GM21367 (cell line): ENCODE measurements around the gene CD55.
A peak's percentile ranks its signal among the peaks of the same experiment; 100 is the strongest.

Experiments
- ATAC-seq: cut with Tn5 transposase; IDR thresholded peaks from one replicate; pipeline ENCODE4 v1.9.1; 2021; ENCODE audit not compliant: unreplicated experiment

The CD55 gene

GRCh38 chr1:207328908-207329440 lies 7.5 kb downstream of the CD55 start:
- ATAC-seq, result no peak

- no peak for ATAC-seq
Measured at GRCh38 chr1:207329469-207329868, 8.0 kb downstream of the CD55 start.

- no peak for ATAC-seq
Measured at GRCh38 chr1:207330011-207330710, 8.7 kb downstream of the CD55 start.

- ATAC-seq, result no peak
Measured at GRCh38 chr1:207331354-207332313, 10.2 kb downstream of the CD55 start.

- no peak for ATAC-seq
Measured at GRCh38 chr1:207333009-207333600, 11.6 kb downstream of the CD55 start.

- ATAC-seq, result no peak
Measured at GRCh38 chr1:207333620-207334019, 12.1 kb downstream of the CD55 start.

GRCh38 chr1:207334337-207334736 lies 12.9 kb downstream of the CD55 start:
- no peak for ATAC-seq

GRCh38 chr1:207335138-207335537 lies 13.7 kb downstream of the CD55 start:
- no peak for ATAC-seq

GRCh38 chr1:207335695-207336363 lies 14.4 kb downstream of the CD55 start:
- peak; percentile 62 for ATAC-seq

GRCh38 chr1:207336559-207337467 lies 15.3 kb downstream of the CD55 start:
- peak; percentile 51 for ATAC-seq

- no peak for ATAC-seq
Measured at GRCh38 chr1:207342332-207342731, 20.9 kb downstream of the CD55 start.

GRCh38 chr1:207343675-207344074 lies 22.2 kb downstream of the CD55 start:
- ATAC-seq, result no peak

GRCh38 chr1:207344221-207344620 lies 22.7 kb downstream of the CD55 start:
- no peak for ATAC-seq

GRCh38 chr1:207345644-207346477 lies 24.4 kb downstream of the CD55 start:
- ATAC-seq, result no peak

GRCh38 chr1:207346513-207346912 lies 25.0 kb downstream of the CD55 start:
- ATAC-seq, result no peak

GRCh38 chr1:207349979-207350378 lies 28.5 kb downstream of the CD55 start:
- ATAC-seq, result no peak

GRCh38 chr1:207352554-207352953 lies 31.1 kb downstream of the CD55 start:
- ATAC-seq, result no peak

- no peak for ATAC-seq
Measured at GRCh38 chr1:207355060-207355459, 33.6 kb downstream of the CD55 start.
